DOHH2 (cell line): Measurements from ENCODE around the gene STAT1.

ENCODE experiments used
- H3F3A ChIP-seq: fragments of 200-600 bp; sonication (generic), shearing (Covaris generic); 2 replicates; pipeline ENCODE4 v1.6.0; 2016; ENCODE audit warnings: antibody characterized with exemption, mild to moderate bottlenecking; ENCODE audit not compliant: control insufficient read depth, insufficient read depth
- H3K27ac ChIP-seq: fragments of 200-600 bp; sonication (generic); 2 replicates; pipeline ENCODE4 v1.5.1; 2014; ENCODE audit warnings: low read depth, mild to moderate bottlenecking, low read length, moderate library complexity
- H3K27me3 ChIP-seq: fragments of 200-600 bp; sonication (generic); 2 replicates; pipeline ENCODE4 v1.6.1; 2014; ENCODE audit warnings: mild to moderate bottlenecking, low read length, mixed read lengths; ENCODE audit not compliant: control insufficient read depth
- H3K36me3 ChIP-seq: fragments of 200-600 bp; sonication (generic); 2 replicates; pipeline ENCODE4 v1.6.1; 2014; ENCODE audit warnings: mild to moderate bottlenecking, low read length, moderate library complexity, mixed read lengths; ENCODE audit not compliant: control insufficient read depth
- H3K4me1 ChIP-seq: fragments of 200-600 bp; sonication (generic); 2 replicates; pipeline ENCODE4 v1.6.1; 2014; ENCODE audit warnings: mild to moderate bottlenecking, low read length, mixed read lengths; ENCODE audit not compliant: control insufficient read depth
- H3K4me2 ChIP-seq: fragments of 200-600 bp; sonication (generic); 2 replicates; pipeline ENCODE4 v1.6.0; 2014; ENCODE audit warnings: mild to moderate bottlenecking, low read length, moderate library complexity
- H3K4me3 ChIP-seq: fragments of 200-600 bp; sonication (generic); 2 replicates; pipeline ENCODE4 v1.5.1; 2014; ENCODE audit warnings: mild to moderate bottlenecking, low read length, mixed read lengths
- H3K79me2 ChIP-seq: fragments of 200-600 bp; sonication (generic); 2 replicates; pipeline ENCODE4 v1.6.1; 2014; ENCODE audit warnings: mild to moderate bottlenecking, low read length, mixed read lengths; ENCODE audit not compliant: control insufficient read depth
- H3K9me2 ChIP-seq: fragments of 200-600 bp; sonication (generic); replicated peaks from 2 replicates; pipeline ENCODE4 v1.6.1; 2014; ENCODE audit warnings: mild to moderate bottlenecking, low read length, mixed read lengths; ENCODE audit not compliant: control insufficient read depth
- H3K9me3 ChIP-seq: fragments of 200-600 bp; sonication (generic); 2 replicates; pipeline ENCODE4 v1.6.1; 2014; ENCODE audit warnings: antibody characterized with exemption, low read length, mixed read lengths; ENCODE audit not compliant: control insufficient read depth, insufficient read depth
- H4K20me1 ChIP-seq: fragments of 200-600 bp; sonication (generic); 2 replicates; pipeline ENCODE4 v1.6.0; 2014; ENCODE audit warnings: low read depth, mild to moderate bottlenecking, antibody characterized with exemption, low read length, moderate library complexity; ENCODE audit not compliant: control insufficient read depth, insufficient read depth
- CTCF ChIP-seq: fragments of 200-600 bp; sonication (generic); IDR thresholded peaks from one replicate; pipeline ENCODE4 v1.5.1; 2014; ENCODE audit warnings: antibody characterized with exemption, mild to moderate bottlenecking, low read depth, low read length; ENCODE audit not compliant: poor library complexity, severe bottlenecking
- EZH2phosphoT487 ChIP-seq: fragments of 200-600 bp; sonication (generic); IDR thresholded peaks from 2 replicates; pipeline ENCODE4 v1.6.1; 2017; ENCODE audit warnings: borderline replicate concordance, mild to moderate bottlenecking, antibody characterized with exemption, low read length, moderate library complexity, mixed read lengths

Gene STAT1

GRCh38 chr2:191003405-191004309 is 10.3 kb downstream of the STAT1 start:
- Histone ChIP-seq H3K27me3 (no peaks in the 10 kb centered on the region), H3K36me3 (no peaks in the 10 kb centered on the region), H3F3A (no peaks in the 10 kb centered on the region), H4K20me1 (no peaks in the 10 kb centered on the region), H3K79me2 (no peaks in the 10 kb centered on the region), H3K9me2 (no peaks in the 10 kb centered on the region), H3K4me1 (0 out of 2 replicates have a peak, but pooled peaks cover 4% of the 10 kb centered on the region), H3K4me2 (no peak overlapping the region), H3K4me3 (no peak overlapping the region), H3K27ac (no peak overlapping the region), H3K9me3 (no peaks in the 10 kb centered on the region)
- TF ChIP-seq CTCF (no peak), EZH2phosphoT487 (no peak)

- Histone ChIP-seq H3K4me1 (no peaks in the 10 kb centered on the region), H3K79me2 (no peaks in the 10 kb centered on the region), H3K9me2 (no peaks in the 10 kb centered on the region), H3K27me3 (no peaks in the 10 kb centered on the region), H3K9me3 (no peaks in the 10 kb centered on the region), H3K36me3 (no peaks in the 10 kb centered on the region), H3K4me2 (no peak overlapping the region), H3K27ac (no peak overlapping the region), H4K20me1 (no peaks in the 10 kb centered on the region), H3F3A (no peaks in the 10 kb centered on the region), H3K4me3 (no peak overlapping the region)
- TF ChIP-seq EZH2phosphoT487 (no peak), CTCF (no peak)
These were observed 12.3 kb downstream of the STAT1 start for GRCh38 chr2:191001624-191002023.

GRCh38 chr2:191001032-191001431 is 12.9 kb downstream of the STAT1 start:
- no peak overlapping the region for H3K27ac ChIP-seq
- H3K4me2 ChIP-seq = no peak overlapping the region
- H3K4me1 ChIP-seq = no peaks in the 10 kb centered on the region
- H3K27me3 ChIP-seq = no peaks in the 10 kb centered on the region
- no peaks in the 10 kb centered on the region for H3K36me3 ChIP-seq
- no peak overlapping the region for H3K4me3 ChIP-seq
- no peaks in the 10 kb centered on the region for H3F3A ChIP-seq
- no peaks in the 10 kb centered on the region for H3K9me2 ChIP-seq
- H3K9me3 ChIP-seq = no peaks in the 10 kb centered on the region
- no peaks in the 10 kb centered on the region for H4K20me1 ChIP-seq
- TF ChIP-seq CTCF = no peak
- H3K79me2 ChIP-seq = no peaks in the 10 kb centered on the region
